CD4-positive, CD25-positive, alpha-beta regulatory T cell (primary cell): ENCODE data around the gene HS1BP3. TPM values are rescaled to one million over a fixed set of nuclear protein-coding genes. Genes with fewer than 3 reads are reported as not detected.

Source experiments
- ATAC-seq, 2 donors: fragments of 150-1000 bp; cut with Tn5 transposase; one replicate each; pipeline ENCODE4 v1.10.0; 2021; ENCODE audit warnings: low read depth in 2 of 2, moderate number of reproducible peaks in 2 of 2, moderate library complexity in 1 of 2
- DNase-seq, 3 donors: peaks; one replicate each; pipeline versions ENCODE4 v3.0.0 to v3.0.0-alpha.2; 2012 to 2022; ENCODE audit warnings: mixed read lengths in 1 of 3
- H3K27ac ChIP-seq: one replicate; pipeline ENCODE4 v1.7.0; 2013; ENCODE audit warnings: mild to moderate bottlenecking, low read length; ENCODE audit not compliant: insufficient read depth, poor library complexity, severe bottlenecking
- H3K27me3 ChIP-seq: one replicate; pipeline ENCODE4 v1.7.0; 2013; ENCODE audit warnings: low read length; ENCODE audit not compliant: control insufficient read depth, insufficient read depth
- H3K36me3 ChIP-seq: one replicate; pipeline ENCODE4 v1.7.0; 2013; ENCODE audit warnings: mild to moderate bottlenecking, low read length, moderate library complexity; ENCODE audit not compliant: control insufficient read depth, insufficient read depth
- H3K4me1 ChIP-seq: 2 replicates; pipeline ENCODE4 v1.7.0; 2013; ENCODE audit warnings: mild to moderate bottlenecking, low read length; ENCODE audit not compliant: insufficient read depth, control insufficient read depth, poor library complexity, severe bottlenecking
- H3K4me3 ChIP-seq: one replicate; pipeline ENCODE4 v1.7.0; 2013; ENCODE audit warnings: low read depth, mild to moderate bottlenecking, low read length, moderate library complexity
- H3K9me3 ChIP-seq, 2 experiments: 1 replicate in 1 of 2; 2 replicates in 1 of 2; pipeline ENCODE4 v1.7.0; 2013; ENCODE audit warnings: low read length in 2 of 2, mild to moderate bottlenecking in 1 of 2, moderate library complexity in 1 of 2; ENCODE audit not compliant: control insufficient read depth in 2 of 2
- H3K27ac Mint-ChIP-seq, 3 donors: one replicate each; pipeline ENCODE4 v1.8.0; 2020 to 2022; ENCODE audit warnings: mild to moderate bottlenecking in 3 of 3, mixed read lengths in 3 of 3, moderate library complexity in 2 of 3
- H3K27me3 Mint-ChIP-seq: one replicate; pipeline ENCODE4 v1.8.0; 2022; ENCODE audit warnings: mild to moderate bottlenecking, mixed read lengths
- H3K36me3 Mint-ChIP-seq: one replicate; pipeline ENCODE4 v1.8.0; 2020; ENCODE audit warnings: mixed read lengths
- H3K4me1 Mint-ChIP-seq, 4 donors: one replicate each; pipeline ENCODE4 v1.8.0; 2020 to 2022; ENCODE audit warnings: mixed read lengths in 4 of 4, mild to moderate bottlenecking in 1 of 4
- H3K4me3 Mint-ChIP-seq, 4 donors: one replicate each; pipeline ENCODE4 v1.8.0; 2020 to 2022; ENCODE audit warnings: mild to moderate bottlenecking in 4 of 4, mixed read lengths in 4 of 4, moderate library complexity in 3 of 4
- H3K9me3 Mint-ChIP-seq, 7 donors: one replicate each; pipeline ENCODE4 v1.8.0; 2020 to 2022; ENCODE audit warnings: mixed read lengths in 7 of 7, mild to moderate bottlenecking in 3 of 7, moderate library complexity in 2 of 7
- polyA plus RNA-seq, 4 donors: library from polyadenylated mRNA; unstranded; fragments of 300-500 nt; fragmentation: Illumina TruSeq; gene quantifications; one replicate each; pipeline ENCODE4 v1.2.3, GENCODE V29; 2021
- total RNA-seq: library from RNA; stranded (reverse); gene quantifications from one replicate; pipeline ENCODE4 v1.2.3, GENCODE V29; 2022

The HS1BP3 gene
- total and polyA plus RNA-seq, 5 donors from 2014 or later, result 13.6 to 22.5 (median 20.5) TPM

- no peaks in the 10 kb centered on the region for H3K4me1 ChIP-seq
- peaks cover 6% of the 10 kb centered on the region for H3K27me3 Mint-ChIP-seq
- no peaks in the 10 kb centered on the region for H3K27me3 ChIP-seq
- H3K4me1 Mint-ChIP-seq, result no peaks in the 10 kb centered on the region
- ATAC-seq (no peak), DNase-seq (no peak)
- H3K4me3 ChIP-seq, result no peak overlapping the region
- no peak overlapping the region for H3K27ac ChIP-seq
- peaks cover 0 to 4% (median 0%) of the 10 kb centered on the region in 7 donors for H3K9me3 Mint-ChIP-seq
- no peaks in the 10 kb centered on the region for H3K9me3 ChIP-seq
- peak overlapping the region in 1 of 4 donors; percentile 44 for H3K4me3 Mint-ChIP-seq
- H3K36me3 Mint-ChIP-seq, result no peaks in the 10 kb centered on the region
- no peaks in the 10 kb centered on the region for H3K36me3 ChIP-seq
- no peak overlapping the region for H3K27ac Mint-ChIP-seq
Measured at GRCh38 chr2:20585710-20586594, 64.9 kb downstream of the HS1BP3 start.

DNA sequence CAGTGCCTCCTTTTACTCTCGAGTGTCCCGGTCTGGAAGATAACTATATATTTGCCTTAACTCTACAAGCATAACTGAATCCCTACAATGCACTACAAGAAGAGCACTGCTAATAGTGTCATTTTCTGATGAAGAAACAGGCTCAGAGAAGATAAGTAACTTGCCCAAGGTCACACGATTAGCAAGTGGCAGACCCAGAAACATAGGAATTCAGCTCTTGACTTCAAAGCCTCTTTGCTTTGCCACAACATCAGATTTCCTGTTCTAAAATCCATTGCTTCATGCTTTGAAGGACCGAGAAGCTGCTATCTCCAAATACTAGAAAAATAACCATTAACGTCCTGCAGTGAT is 65.6 kb downstream of the HS1BP3 start:
- peak overlapping the region in 1 of 4 donors; percentile 44 for H3K4me3 Mint-ChIP-seq
- peaks cover 6% of the 10 kb centered on the region for H3K27me3 Mint-ChIP-seq
- Histone ChIP-seq H3K27ac (no peak overlapping the region), H3K27me3 (no peaks in the 10 kb centered on the region), H3K36me3 (no peaks in the 10 kb centered on the region), H3K9me3 (no peaks in the 10 kb centered on the region), H3K4me1 (no peaks in the 10 kb centered on the region), H3K4me3 (no peak overlapping the region)
- DNase-seq (no peak), ATAC-seq (no peak)
- H3K9me3 Mint-ChIP-seq, result peaks cover 0 to 4% (median 0%) of the 10 kb centered on the region in 7 donors
- H3K4me1 Mint-ChIP-seq, result no peaks in the 10 kb centered on the region
- H3K36me3 Mint-ChIP-seq, result no peaks in the 10 kb centered on the region
- H3K27ac Mint-ChIP-seq, result no peak overlapping the region

DNA sequence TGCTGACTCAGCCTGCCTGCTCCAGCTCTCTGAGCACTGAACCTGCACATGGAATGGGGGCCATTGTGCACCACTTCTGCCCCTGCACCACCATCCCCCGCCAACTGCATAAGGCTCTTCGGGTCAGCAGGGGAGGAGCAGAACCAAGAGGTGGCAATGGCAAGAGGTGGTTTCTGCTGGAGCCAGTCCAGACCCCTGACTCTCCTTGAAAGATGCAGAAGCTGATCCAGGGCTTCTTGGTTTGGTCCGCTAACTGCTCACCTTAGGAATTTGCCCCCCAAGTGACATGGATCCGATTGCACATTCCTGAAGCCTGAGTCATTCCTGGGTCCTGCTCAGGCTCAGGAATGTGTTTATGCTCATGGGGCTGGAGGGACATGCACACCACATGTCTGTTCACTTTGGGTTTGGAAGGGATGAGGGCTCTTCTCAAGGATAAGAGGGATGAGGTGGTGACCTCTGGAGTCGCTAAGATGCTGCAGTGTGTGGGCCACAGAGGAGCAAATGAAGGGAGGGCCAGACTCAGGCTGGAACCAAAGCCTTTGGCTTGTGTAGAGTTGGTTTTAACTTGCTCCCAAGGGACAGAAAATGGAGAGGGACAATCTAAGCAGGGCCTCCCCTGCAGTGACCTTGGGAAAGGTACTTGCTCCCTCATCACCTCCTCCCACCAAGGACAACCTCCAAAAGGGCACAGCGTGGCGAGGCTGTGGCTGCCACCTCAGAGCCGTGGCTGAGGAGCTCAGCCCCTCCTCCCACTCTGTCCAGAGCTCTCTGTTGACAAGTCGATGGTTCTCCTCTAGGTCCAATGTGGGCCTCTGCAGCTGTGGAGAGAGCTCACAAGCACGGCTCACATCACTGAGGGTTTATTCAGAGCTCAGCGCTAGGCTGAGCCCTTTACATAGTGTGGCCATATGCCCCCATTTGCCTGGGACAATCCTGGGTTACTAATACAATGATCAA is 66.2 kb downstream of the HS1BP3 start:
- ATAC-seq, result no peak
- H3K4me1 Mint-ChIP-seq, result peaks cover 0 to 2% (median 0%) of the 10 kb centered on the region in 4 donors

GRCh38 chr2:20584045-20584398 is 66.9 kb downstream of the HS1BP3 start:
- H3K9me3 ChIP-seq, result no peaks in the 10 kb centered on the region
- Mint-ChIP-seq H3K4me3 (no peak overlapping the region), H3K36me3 (no peaks in the 10 kb centered on the region), H3K27me3 (peaks cover 6% of the 10 kb centered on the region), H3K27ac (no peak overlapping the region), H3K4me1 (peaks cover 0 to 2% (median 0%) of the 10 kb centered on the region in 4 donors), H3K9me3 (peaks cover 0 to 1% (median 0%) of the 10 kb centered on the region in 7 donors)
- ATAC-seq (no peak), DNase-seq (no peak)
- H3K4me3 ChIP-seq, result no peak overlapping the region
- no peaks in the 10 kb centered on the region for H3K36me3 ChIP-seq
- no peaks in the 10 kb centered on the region for H3K4me1 ChIP-seq
- no peak overlapping the region for H3K27ac ChIP-seq
- H3K27me3 ChIP-seq, result no peaks in the 10 kb centered on the region

More for the DNA sequence above, 66.2 kb downstream of the HS1BP3 start:
- H3K27me3 Mint-ChIP-seq, result peaks cover 6% of the 10 kb centered on the region
- DNase-seq, result no peak
- Histone ChIP-seq H3K4me3 (no peak overlapping the region), H3K9me3 (no peaks in the 10 kb centered on the region), H3K27me3 (no peaks in the 10 kb centered on the region), H3K36me3 (no peaks in the 10 kb centered on the region), H3K27ac (no peak overlapping the region), H3K4me1 (no peaks in the 10 kb centered on the region)
- H3K9me3 Mint-ChIP-seq, result peaks cover 0 to 4% (median 0%) of the 10 kb centered on the region in 7 donors
- H3K36me3 Mint-ChIP-seq, result no peaks in the 10 kb centered on the region
- no peak overlapping the region for H3K4me3 Mint-ChIP-seq
- no peak overlapping the region for H3K27ac Mint-ChIP-seq

DNA sequence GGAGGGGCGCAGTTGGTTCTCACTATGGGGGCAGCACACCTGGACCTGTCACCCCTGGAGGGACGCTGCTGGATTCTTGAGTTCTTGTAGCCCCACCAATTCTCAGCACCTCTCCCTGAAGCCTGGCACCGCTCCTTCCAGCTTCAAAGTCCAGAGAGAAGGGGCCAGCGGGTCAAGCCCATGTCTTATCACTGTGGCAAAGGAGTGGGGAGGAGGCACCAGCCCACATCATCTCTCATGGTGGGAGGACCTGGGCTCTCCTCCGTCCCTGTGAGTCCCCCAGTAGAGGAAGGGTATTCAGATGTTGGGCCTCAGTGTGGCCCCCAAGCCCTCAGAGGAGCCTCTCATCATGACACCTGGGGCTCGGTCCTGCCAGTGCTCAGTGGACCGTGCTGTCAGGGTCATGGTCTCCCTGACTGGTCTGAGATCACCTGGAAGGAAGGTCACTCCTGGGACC is 67.4 kb downstream of the HS1BP3 start:
- H3K36me3 Mint-ChIP-seq, result no peaks in the 10 kb centered on the region
- peaks cover 0 to 1% (median 0%) of the 10 kb centered on the region in 7 donors for H3K9me3 Mint-ChIP-seq
- H3K27me3 ChIP-seq, result no peaks in the 10 kb centered on the region
- no peaks in the 10 kb centered on the region for H3K36me3 ChIP-seq
- no peaks in the 10 kb centered on the region for H3K4me1 ChIP-seq
- DNase-seq, result no peak
- H3K27ac ChIP-seq, result no peak overlapping the region
- H3K4me1 Mint-ChIP-seq, result peaks cover 0 to 2% (median 0%) of the 10 kb centered on the region in 4 donors
- H3K27me3 Mint-ChIP-seq, result peaks cover 6% of the 10 kb centered on the region
- no peak overlapping the region for H3K27ac Mint-ChIP-seq
- no peak overlapping the region for H3K4me3 Mint-ChIP-seq
- no peaks in the 10 kb centered on the region for H3K9me3 ChIP-seq
- no peak for ATAC-seq
- H3K4me3 ChIP-seq, result no peak overlapping the region

GRCh38 chr2:20582600-20583221 is 68.2 kb downstream of the HS1BP3 start:
- DNase-seq, result no peak
- H3K9me3 Mint-ChIP-seq, result peaks cover 0 to 1% (median 0%) of the 10 kb centered on the region in 7 donors
- H3K27ac Mint-ChIP-seq, result no peak overlapping the region

GRCh38 chr2:20580690-20581437 is 70.0 kb downstream of the HS1BP3 start:
- Mint-ChIP-seq H3K4me1 (peaks cover 8 to 18% (median 13%) of the 10 kb centered on the region in 4 donors), H3K9me3 (peaks cover 0 to 1% (median 0%) of the 10 kb centered on the region in 7 donors), H3K27ac (peak overlapping the region in 1 of 3 donors; percentile 58), H3K4me3 (no peak overlapping the region), H3K27me3 (peaks cover 6% of the 10 kb centered on the region), H3K36me3 (peaks cover 3% of the 10 kb centered on the region)
- ATAC-seq (no peak), DNase-seq (peak in 1 of 3 donors; percentile 24)
- no peak overlapping the region for H3K27ac ChIP-seq
- no peaks in the 10 kb centered on the region for H3K9me3 ChIP-seq
- no peaks in the 10 kb centered on the region for H3K36me3 ChIP-seq
- peaks cover 10% of the 10 kb centered on the region for H3K4me1 ChIP-seq
- no peaks in the 10 kb centered on the region for H3K27me3 ChIP-seq
- H3K4me3 ChIP-seq, result no peak overlapping the region

More at GRCh38 chr2:20582600-20583221, 68.2 kb downstream of the HS1BP3 start:
- H3K9me3 ChIP-seq, result no peaks in the 10 kb centered on the region
- H3K27me3 ChIP-seq, result no peaks in the 10 kb centered on the region
- Mint-ChIP-seq H3K27me3 (peaks cover 6% of the 10 kb centered on the region), H3K4me1 (peaks cover 0 to 2% (median 0%) of the 10 kb centered on the region in 4 donors), H3K4me3 (no peak overlapping the region), H3K36me3 (no peaks in the 10 kb centered on the region)
- H3K27ac ChIP-seq, result no peak overlapping the region
- no peak overlapping the region for H3K4me3 ChIP-seq
- no peaks in the 10 kb centered on the region for H3K4me1 ChIP-seq
- ATAC-seq, result no peak
- no peaks in the 10 kb centered on the region for H3K36me3 ChIP-seq
